ENCODE data around the gene ZNF19.
A peak's percentile ranks its signal among the peaks of the same experiment; 100 is the strongest.

ZNF19 gene

GRCh38 chr16:71484006-71484893 is 4.9 kb downstream of the ZNF19 start:
- peak; percentile 89 to 94 (median 94) for DNase-seq

DNA sequence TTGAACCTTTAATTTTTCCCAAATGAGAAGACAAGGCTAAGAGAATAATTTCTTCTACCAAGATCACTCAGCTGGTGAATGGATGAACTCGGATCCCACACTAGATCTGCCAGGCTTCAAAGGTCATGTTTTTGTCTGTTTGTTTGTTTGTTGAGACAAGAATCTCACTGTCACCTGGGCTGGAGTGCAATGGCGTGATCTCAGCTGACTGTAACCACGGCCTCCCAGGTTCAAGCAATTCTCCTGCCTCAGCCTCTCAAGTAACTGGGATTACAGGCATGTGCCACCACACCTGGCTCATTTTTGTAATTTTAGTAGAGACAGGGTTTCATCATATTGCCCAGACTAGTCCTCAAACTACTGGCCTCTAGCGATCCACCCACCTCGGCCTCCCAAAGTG is 6.6 kb downstream of the ZNF19 start:
- DNase-seq: no peak

DNA sequence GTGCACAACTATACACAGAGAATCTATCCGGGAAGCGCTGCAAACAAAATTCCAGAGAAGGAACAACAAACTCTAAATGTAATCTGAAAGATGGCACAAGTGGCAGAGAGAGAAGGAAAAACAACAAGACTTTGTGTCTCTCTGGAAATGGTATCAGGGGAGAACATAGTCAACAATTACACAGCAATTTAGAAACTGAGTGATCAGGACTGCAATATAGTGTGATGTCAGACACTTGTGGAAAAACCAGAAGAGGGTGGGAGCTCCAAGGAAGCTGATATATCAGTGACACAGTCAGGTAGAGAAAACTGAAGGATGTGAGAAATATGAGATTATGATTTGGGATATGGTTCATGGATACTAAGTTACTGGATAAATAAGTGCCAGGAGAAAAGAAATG is 8.2 kb downstream of the ZNF19 start:
- DNase-seq: no peak

- DNase-seq: peak in 2 of 3 donors; percentile 20 to 21
Observed at GRCh38 chr16:71479420-71479819, 9.7 kb downstream of the ZNF19 start.

- no peak for DNase-seq
Observed at GRCh38 chr16:71476457-71477124, 12.5 kb downstream of the ZNF19 start.

- peak in 2 of 3 donors; percentile 18 to 23 for DNase-seq
Observed at GRCh38 chr16:71474864-71475263, 14.3 kb downstream of the ZNF19 start.

DNA sequence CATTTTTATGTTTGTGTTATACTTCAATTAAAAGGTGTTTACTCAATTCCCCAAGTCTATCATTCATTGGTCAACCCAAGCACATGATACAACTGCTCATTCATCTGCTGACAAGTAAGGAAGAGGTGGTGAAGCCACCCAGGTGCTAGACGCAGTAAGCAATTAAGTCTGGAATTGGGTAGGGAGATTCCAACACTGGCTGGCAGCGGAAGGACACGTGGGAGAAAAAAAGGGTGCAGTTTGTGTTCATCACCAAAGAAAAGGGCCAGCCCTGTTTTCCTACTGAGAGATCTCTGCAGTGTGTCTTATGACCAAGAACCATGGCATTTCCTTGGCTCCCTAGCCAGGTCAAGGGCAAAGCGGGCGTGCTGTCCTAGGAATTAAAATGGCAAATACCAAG is 15.2 kb downstream of the ZNF19 start:
- DNase-seq: no peak

DNA sequence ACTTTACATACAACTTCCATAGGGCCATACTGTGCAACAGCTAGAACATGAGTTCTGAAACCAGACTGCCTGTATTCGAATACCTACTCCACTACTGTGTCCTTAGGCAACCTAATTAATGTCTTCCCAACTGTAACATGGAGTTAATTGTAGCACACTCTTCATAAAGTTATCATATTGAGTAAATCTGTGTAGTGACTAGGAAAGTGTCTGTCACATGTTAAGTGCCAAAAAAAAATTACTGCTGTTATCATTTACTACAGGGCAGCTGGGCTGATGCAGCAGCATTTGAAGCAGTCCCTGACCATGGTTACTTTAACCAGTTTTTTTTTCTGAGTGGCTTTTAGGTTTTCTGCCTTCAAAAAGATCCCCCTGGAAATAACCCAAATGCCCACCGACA is 16.2 kb downstream of the ZNF19 start:
- no peak for DNase-seq

DNA sequence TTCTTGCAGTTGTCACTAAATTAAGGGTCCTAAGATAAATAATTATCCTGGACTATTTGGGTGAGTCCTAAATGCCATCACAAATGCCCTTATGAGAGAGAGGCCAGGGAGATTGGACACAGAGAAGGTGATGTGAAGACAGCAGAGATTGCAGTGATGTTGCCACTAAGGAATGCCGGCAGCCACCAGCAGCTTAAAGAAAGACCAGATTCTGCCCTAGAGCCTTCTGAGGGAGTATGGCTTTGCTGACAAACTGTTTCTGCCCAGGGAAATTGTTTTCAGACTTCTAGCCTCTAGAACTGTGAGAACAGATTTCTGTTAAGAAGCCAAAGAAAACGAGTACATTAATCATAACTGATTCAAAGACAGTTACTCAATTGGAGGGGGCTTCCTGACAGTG is 17.1 kb downstream of the ZNF19 start:
- DNase-seq: no peak

GRCh38 chr16:71467810-71468209 is 21.3 kb downstream of the ZNF19 start:
- DNase-seq: peak in 2 of 3 donors; percentile 44 to 70

DNA sequence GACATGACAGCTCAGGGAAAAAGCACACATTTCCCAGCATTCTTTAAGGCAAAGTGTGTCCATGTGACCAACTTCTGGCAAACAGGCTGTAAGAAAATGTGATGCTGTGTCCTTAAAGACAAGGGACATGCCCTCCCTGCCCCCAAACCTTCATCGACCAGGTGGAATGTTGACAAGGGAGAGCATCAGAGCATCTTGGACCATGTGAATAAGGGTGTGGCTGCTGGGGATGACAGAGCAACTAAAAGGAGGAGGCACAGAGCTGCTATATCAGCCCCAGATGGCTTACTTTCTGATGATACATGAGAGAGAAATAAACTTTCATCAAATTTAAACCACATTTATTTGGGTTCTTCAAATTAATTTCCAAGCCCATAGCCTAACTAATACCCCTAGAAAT is 24.9 kb downstream of the ZNF19 start:
- DNase-seq: no peak

DNA sequence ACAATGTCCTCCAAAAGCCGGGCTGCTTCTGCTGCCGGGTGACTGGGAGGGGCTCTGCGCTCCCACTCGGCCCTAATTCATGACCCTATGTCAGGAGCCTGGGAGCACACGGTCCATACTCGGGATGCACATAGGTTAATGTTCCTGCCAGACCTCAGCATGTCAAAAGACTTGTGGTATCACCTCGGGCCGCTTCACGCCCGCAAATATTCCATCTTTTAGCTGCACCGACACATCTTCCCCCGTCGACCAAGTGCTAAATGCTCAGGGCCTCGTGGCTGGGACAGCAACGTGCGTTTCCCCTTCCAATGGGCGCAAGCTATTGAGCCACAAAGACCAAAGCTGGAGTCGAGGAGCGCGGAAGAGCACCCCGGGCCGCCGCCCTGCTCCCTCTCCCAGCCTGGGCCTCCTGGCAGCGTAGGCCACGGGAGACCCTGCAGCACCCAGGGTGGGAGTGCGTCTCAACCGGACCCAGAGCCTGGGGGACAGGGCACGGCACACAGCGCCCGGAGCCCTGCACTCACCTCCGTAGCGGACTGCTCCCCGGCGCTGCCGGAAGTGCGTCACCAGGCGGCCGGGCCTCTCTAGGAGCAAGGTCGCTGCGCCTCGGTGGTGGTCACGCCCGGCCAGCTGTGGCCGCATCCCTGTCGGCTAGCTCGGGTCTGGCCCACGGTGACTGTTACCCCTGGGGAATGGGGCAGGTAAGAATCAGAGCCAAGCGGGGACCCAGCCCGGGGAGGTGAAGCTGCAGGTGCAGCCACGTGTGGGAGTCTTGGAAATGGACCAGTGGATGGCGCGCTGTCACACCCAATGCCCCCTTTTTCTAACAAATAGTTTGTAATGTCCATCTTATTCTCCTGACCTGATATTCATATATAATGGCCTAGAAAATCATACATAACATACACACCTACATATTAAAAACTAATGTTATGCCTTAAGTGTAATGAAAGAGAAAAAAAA is 27.2 kb downstream of the ZNF19 start, which contains the start of gene ZNF23:
Gene ZNF23, minus strand, starts transcription at position 562 of the 963 bp plus-strand sequence. CDS start 5,451 bp downstream, outside the sequence.
- DNase-seq: peak; percentile 78 to 93 (median 88)

DNA sequence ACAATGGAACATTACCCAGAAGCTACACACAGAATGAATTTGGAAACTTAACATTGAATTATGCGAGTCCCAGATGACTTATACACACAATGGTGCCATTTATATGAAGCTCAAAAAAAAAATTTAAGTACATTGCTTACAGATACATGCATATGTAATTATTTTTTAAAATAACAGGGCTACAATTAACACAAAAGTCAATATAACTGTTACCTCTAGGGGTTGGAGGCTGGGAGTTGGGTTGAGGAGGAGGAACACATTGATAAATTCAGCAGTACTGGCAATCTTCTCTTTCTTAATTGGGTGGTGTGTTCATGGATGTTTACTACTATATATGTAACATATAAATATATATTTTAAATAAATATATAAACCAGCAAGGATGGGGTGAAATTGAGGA is 28.2 kb downstream of the ZNF19 start:
- DNase-seq: no peak

- DNase-seq: no peak
Observed at GRCh38 chr16:71460236-71460635, 28.9 kb downstream of the ZNF19 start.

DNA sequence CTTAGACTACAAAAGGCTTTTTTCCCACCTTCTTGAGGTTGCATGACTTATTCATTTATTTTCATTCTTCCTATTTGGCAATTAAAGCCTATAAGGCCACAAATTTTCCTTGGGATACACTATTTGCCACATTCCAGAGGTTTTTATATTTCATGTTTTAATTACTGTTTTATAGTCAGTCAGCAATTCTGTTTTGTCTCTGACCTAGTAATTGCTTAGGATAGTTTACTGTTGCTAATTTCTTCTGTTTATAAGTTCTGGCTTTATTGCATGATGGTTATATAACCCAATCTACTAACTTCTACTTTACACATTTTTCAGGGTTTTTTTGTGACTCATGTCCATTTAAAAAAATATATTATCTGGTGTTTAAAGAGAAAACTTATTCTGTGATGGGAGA is 29.6 kb downstream of the ZNF19 start:
- DNase-seq: no peak

- DNase-seq: no peak
Observed at GRCh38 chr16:71456801-71457200, 32.3 kb downstream of the ZNF19 start.

GRCh38 chr16:71453036-71453435 is 36.1 kb downstream of the ZNF19 start:
- DNase-seq: no peak

DNA sequence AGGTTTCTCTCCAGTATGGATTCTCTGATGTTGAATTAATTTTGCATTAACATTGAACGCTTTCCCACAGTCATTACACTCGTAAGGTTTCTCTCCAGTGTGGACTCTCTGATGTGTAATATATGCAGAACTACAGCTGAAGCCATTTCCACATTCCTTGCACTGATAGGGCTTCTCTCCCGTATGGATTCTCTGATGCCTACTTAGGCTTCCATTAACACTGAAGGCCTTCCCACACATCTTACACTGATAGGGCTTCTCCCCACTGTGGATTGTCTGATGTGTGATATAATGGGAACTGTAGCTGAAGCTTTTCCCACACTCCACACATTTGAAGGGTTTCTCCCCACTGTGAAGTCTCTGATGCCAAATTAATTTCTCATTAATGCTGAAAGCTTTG is 40.1 kb downstream of the ZNF19 start:
- no peak for DNase-seq

DNA sequence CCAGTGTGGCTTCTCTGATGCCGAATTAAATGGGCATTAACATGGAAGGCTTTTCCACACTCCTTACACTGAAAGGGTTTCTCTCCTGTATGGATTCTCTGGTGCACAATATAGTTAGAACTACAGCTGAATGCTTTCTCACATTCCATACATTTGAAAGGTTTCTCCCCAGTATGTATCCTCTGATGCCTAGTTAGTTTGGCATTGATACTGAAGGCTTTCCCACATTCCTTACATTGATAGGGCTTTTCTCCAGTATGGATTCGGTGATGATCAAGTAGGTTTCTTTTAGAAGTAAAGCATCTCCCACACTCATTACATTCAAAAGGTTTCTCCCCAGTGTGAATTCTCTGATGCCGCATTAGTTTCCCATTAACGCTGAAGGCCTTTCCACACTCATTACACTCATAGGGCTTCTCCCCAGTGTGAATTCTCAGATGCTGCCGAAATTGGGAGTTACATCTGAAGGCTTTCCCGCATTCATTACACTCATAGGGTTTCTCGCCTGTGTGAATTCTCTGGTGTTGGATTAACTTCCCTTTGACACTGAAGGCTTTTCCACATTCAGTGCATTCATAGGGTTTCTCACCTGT is 40.8 kb downstream of the ZNF19 start:
- DNase-seq: no peak

- DNase-seq: no peak
Observed at GRCh38 chr16:71443714-71444113, 45.4 kb downstream of the ZNF19 start.

DNA sequence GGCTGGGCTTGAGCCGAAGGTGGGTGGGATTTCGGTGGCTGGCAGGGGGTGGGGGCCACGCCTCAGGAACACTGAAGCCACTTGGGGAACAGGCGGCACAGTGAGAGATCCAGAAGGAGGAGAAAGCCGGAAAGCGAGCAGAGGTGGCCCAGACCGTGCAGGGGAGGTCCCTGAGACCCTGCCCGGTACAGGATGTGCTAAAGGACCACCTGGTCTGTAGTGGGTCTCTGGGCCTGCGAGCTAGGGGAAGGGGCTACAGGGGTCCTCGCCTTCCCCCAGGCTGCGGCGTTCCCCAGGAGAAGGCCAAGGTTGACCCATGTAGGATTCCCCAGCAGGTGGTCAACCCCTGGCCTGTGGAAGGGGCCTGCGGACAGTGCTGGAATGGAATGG is 47.1 kb downstream of the ZNF19 start, which contains the start of gene TLE7:
Gene TLE7, minus strand, starts transcription at position 4 of the 390 bp plus-strand sequence. CDS start 8,730 bp downstream, outside the sequence.
- DNase-seq: no peak

DNA sequence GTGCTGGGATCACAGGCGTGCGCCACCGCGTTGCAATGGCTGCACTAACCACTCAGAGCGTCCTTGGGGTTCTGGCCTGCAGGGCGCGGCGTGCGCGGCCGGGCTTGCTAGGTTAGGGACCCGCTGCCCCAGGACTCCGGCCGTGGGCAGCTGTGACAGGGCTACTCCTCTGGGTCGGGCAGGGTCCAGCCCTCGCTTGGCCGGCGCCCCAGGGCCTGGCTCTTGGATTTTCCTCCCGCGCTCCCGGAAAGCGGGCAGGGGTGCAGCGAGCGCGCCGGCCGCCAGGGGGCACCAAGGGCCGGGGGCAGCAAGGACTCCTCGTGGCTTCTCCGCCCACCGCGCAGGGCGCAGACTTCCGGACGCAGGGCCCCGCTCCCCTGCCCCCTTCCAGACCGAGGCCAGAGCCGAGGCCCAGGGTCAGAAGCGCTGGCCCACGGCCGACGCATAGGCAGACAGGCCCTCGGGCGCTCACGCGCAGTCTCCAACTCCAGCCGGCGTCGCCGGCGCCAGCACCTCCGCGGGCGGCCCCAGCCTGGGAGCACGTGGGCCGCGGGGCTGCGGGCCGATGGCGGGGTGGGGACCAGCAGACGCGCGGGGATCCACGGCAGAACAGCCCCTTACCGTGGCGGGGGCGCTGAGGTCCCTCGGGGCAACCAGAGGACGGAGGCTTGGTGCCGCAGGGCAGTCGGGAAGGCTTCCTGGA is 47.6 kb downstream of the ZNF19 start:
- DNase-seq: peak in 2 of 3 donors; percentile 9 to 35

Data from suppressor macrophage treated with lipopolysaccharide for 1 hour (primary cell).